Adipocyte (in vitro differentiated cells): ENCODE measurements around the gene OXA1L.
A peak's percentile ranks its signal among the peaks of the same experiment; 100 is the strongest.

ENCODE experiments used
- DNase-seq: peaks from one replicate; pipeline ENCODE4 v3.0.0-alpha.2; 2015; ENCODE audit warnings: low read depth
- H3K27me3 ChIP-seq: replicated peaks from 2 replicates; pipeline ENCODE4 v1.7.0; 2013; ENCODE audit warnings: mild to moderate bottlenecking, low read length, moderate library complexity; ENCODE audit not compliant: control insufficient read depth, insufficient read depth
- H3K36me3 ChIP-seq: 2 replicates; pipeline ENCODE4 v1.7.0; 2013; ENCODE audit warnings: low read length, mild to moderate bottlenecking, moderate library complexity; ENCODE audit not compliant: control insufficient read depth, insufficient read depth, severe bottlenecking
- H3K4me1 ChIP-seq: 2 replicates; pipeline ENCODE4 v1.7.0; 2013; ENCODE audit warnings: mild to moderate bottlenecking, low read length, moderate library complexity; ENCODE audit not compliant: control insufficient read depth, insufficient read depth
- H3K4me3 ChIP-seq: 2 replicates; pipeline ENCODE4 v1.7.0; 2013; ENCODE audit warnings: mild to moderate bottlenecking, low read length, moderate library complexity
- H3K9ac ChIP-seq: 2 replicates; pipeline ENCODE4 v1.7.0; 2013; ENCODE audit warnings: mild to moderate bottlenecking, low read length, moderate library complexity
- H3K9me3 ChIP-seq: 2 replicates; pipeline ENCODE4 v1.7.0; 2013; ENCODE audit warnings: mild to moderate bottlenecking, low read length, moderate library complexity; ENCODE audit not compliant: control insufficient read depth

Gene OXA1L

DNA sequence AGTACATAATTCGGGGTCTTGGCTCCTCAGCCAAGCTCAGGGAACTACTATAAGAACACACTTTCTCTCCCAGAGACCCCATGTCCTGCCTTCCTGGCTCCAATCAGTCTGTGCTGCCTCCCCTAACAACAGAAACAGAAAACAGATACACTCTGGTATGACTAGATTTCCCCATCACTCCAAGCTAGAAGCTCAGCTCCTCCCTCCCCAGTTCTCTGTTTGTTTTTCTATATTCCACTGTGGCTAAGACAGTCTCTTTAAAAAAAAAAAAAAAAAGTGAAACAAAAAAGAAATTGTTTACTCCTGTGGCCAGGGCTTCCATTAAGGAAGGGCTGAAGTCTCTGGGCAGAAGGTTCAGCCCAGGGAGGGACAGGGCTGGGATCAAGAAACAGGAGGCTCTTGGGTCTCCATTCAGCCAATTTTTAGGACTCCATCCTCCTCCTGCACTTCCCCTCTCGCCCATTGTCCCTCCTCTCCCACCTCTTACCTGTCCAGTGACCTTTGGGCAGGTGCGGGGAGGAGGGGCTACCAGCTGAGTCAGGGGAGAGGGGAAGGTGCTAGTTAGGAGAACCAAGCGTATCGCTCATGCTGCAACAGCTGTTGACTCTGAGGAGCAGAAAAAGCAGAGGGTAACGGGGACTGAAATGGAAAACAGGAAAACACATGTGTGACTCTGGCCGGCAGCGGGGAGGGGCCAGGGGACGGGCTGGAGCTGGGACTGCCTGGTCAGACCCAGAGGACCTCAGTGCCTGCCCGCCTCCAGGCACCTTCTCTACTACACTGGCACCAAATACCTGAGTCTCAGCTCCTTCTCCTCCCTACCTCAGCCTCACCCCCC is 52.9 kb downstream of the OXA1L start:
- no peaks in the 10 kb centered on the region for H3K27me3 ChIP-seq
- H3K9me3 ChIP-seq = no peaks in the 10 kb centered on the region
- peak overlapping the region; percentile 74 for H3K9ac ChIP-seq
- peak; percentile 91 for DNase-seq
- H3K36me3 ChIP-seq = no peaks in the 10 kb centered on the region
- H3K4me1 ChIP-seq = peaks cover 41% of the 10 kb centered on the region
- peak overlapping the region; percentile 77 for H3K4me3 ChIP-seq

DNA sequence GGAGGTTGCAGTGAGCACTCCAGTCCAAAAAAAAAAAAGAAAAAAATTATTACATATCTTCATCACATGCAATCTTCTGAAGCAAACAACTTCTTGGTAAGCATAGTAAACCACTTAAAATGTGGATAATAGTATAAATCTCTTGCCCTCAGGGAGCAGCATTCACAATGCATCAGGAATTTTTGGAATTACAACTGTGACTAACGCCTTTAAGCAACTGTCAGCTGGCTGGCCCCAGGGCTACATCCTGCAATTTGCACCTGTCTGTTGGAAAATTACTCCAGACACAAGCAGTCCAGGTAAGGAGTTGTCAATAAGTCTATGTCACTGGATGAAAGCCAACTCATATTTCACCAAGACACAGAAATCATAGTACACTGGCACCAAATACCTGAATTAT is 54.2 kb downstream of the OXA1L start:
- peak; percentile 62 for DNase-seq
- H3K4me3 ChIP-seq = no peak overlapping the region
- peaks cover 37% of the 10 kb centered on the region for H3K4me1 ChIP-seq
- no peaks in the 10 kb centered on the region for H3K36me3 ChIP-seq
- no peaks in the 10 kb centered on the region for H3K9me3 ChIP-seq
- no peaks in the 10 kb centered on the region for H3K27me3 ChIP-seq
- H3K9ac ChIP-seq = no peak overlapping the region

DNA sequence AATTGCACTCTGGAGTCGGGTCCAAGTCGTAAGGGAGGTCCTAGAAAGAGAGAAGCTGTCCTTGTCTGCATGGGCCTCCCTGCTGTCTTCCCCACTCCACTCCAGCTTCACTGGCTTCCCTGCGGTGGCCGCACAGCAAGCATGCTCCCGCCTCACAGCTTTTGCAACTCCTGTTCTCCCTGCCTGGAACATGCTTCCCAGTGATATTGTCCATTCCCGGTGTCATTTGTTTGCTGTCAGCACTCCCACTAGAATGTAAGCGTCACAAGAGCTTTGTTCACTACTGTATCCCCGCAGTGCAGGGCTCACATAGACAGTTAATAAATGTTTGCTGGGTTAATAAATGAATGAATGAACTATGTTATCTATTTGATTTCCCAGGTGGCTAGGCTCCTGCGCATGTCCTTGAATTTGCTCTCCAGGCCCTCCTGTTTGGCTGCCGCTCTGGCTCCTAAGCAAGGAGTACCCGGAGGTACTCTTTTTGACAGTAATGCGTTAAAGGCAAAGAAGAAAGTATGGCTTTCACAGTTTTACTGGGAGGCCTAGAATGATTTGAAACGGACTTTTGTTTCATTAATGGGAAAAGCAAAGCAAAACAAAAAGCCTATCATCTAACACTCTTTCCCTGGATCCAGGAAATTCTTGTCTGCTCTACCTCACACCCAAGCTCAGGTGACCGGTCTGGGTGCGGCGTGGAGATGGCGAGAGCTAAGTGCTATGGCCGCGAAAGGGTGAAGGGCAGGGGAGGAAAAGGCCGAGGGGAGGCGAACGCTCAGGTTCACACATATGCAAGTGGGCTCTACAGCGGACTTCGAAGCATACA is 54.9 kb downstream of the OXA1L start:
- Histone ChIP-seq H3K9ac (no peak overlapping the region), H3K27me3 (no peaks in the 10 kb centered on the region), H3K36me3 (no peaks in the 10 kb centered on the region), H3K4me1 (peaks cover 35% of the 10 kb centered on the region), H3K9me3 (no peaks in the 10 kb centered on the region), H3K4me3 (no peak overlapping the region)
- DNase-seq = no peak

DNA sequence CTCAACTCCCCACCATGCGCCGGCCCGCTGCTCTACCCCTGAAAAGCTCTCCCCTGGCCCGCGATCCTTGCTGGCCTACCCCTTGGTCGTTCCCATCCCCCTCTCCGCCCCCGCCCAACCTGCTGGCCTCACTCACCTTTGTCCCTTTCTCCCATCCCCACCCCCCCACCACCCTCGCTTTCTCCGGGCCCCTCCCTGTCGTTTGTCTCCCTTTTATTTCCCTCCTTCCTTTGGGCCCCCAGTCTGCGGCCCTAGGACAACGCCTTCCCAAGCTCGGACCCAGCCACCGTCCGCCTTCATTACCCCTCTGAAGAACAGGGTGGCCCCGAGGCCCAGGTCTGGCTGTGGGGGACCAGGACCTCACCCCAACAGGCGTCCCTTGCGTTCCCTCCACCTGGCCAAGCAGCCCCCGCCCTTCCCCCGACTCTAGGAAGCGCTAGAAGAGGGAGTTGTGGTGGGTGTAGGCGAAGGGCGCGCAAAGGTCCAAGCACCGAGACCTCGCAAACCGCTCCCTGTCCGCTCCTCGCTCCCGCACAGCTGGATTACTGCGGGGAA is 55.6 kb downstream of the OXA1L start:
- no peaks in the 10 kb centered on the region for H3K9me3 ChIP-seq
- H3K36me3 ChIP-seq = no peaks in the 10 kb centered on the region
- peak overlapping the region; percentile 55 for H3K4me3 ChIP-seq
- H3K27me3 ChIP-seq = no peaks in the 10 kb centered on the region
- peak overlapping the region; percentile 66 for H3K9ac ChIP-seq
- no peak for DNase-seq
- peaks cover 35% of the 10 kb centered on the region for H3K4me1 ChIP-seq
